HG02678 (cell line): ENCODE results near the gene MON2.

Experiments
- ATAC-seq: cut with Tn5 transposase; IDR thresholded peaks from one replicate; pipeline ENCODE4 v1.9.1; 2021; ENCODE audit warnings: mild to moderate bottlenecking, moderate library complexity; ENCODE audit not compliant: unreplicated experiment

MON2 gene

GRCh38 chr12:62649412-62650138, 182.9 kb downstream of the MON2 start:
- no peak for ATAC-seq
